Uterus (tissue), 2 donors: ENCODE data around the gene PPP4C.

ENCODE experiments used
- CTCF ChIP-seq, 4 experiments: fragments of 200-600 bp in 2 of 4; fragments of 450-650 bp in 2 of 4; sonication (generic) in 2 of 4; IDR thresholded peaks; one replicate each; pipeline ENCODE4 v1.5.1; 2016 to 2019; ENCODE audit warnings: antibody characterized with exemption in 4 of 4, mild to moderate bottlenecking in 2 of 4, moderate library complexity in 1 of 4
- POLR2A ChIP-seq, 2 donors: fragments of 450-650 bp; IDR thresholded peaks; one replicate each; pipeline ENCODE4 v1.6.1; 2016; ENCODE audit warnings: antibody characterized with exemption in 2 of 2, mild to moderate bottlenecking in 1 of 2, moderate library complexity in 1 of 2

GRCh38 chr16:30060836-30061554 is 14.8 kb upstream of the PPP4C start:
- no peak for TF ChIP-seq CTCF (IDR thresholded peaks at IDR 0.05)
- TF ChIP-seq POLR2A (IDR thresholded peaks at IDR 0.05): no peak
